Measurements from ENCODE around the gene SLC66A3. TPM values are rescaled to one million over a fixed set of nuclear protein-coding genes. Genes with fewer than 3 reads are reported as not detected.
"Not testable (repeated sequence)": the region's sequence is repeated elsewhere in the genome, so short reads cannot be mapped to it uniquely, and the experiment has no call there.

The SLC66A3 gene
- total and polyA plus RNA-seq, 2 donors: 11.4 to 20.6 TPM

- peaks cover 0 to 7% of the 10 kb centered on the region in 2 donors for H3K27me3 ChIP-seq (ENCODE audit: control insufficient read depth in 2 of 2, insufficient read depth in 1 of 2, low read length in 1 of 2)
- no peak for DNase-seq (ENCODE audit: low read depth in 6 of 9, low spot score in 9 of 9)
- no peaks in the 10 kb centered on the region for H3K36me3 ChIP-seq (ENCODE audit: control insufficient read depth in 2 of 2, insufficient read depth in 2 of 2, low read length in 1 of 2)
- 97% methylated on average over 4 of the region's 4 CpGs for WGBS
- H3K9me3 ChIP-seq (ENCODE audit: control insufficient read depth in 2 of 2, insufficient read depth in 1 of 2, low read length in 1 of 2): no peaks in the 10 kb centered on the region
- no peak overlapping the region for H3K27ac ChIP-seq (ENCODE audit: low read depth in 1 of 2, low read length in 1 of 2)
- no peak overlapping the region for H3K4me3 ChIP-seq (ENCODE audit: low read length in 2 of 2)
- peaks cover 8 to 20% of the 10 kb centered on the region in 2 donors for H3K4me1 ChIP-seq (ENCODE audit: control insufficient read depth in 2 of 2, insufficient read depth in 2 of 2, low read length in 2 of 2)
Measured at GRCh38 chr2:11157731-11158130, 2.5 kb downstream of the SLC66A3 start.

- Histone ChIP-seq H3K36me3 (ENCODE audit: control insufficient read depth in 2 of 2, insufficient read depth in 2 of 2, low read length in 1 of 2) (no peaks in the 10 kb centered on the region), H3K27me3 (ENCODE audit: control insufficient read depth in 2 of 2, insufficient read depth in 1 of 2, low read length in 1 of 2) (peaks cover 0 to 2% of the 10 kb centered on the region in 2 donors), H3K4me1 (ENCODE audit: control insufficient read depth in 2 of 2, insufficient read depth in 2 of 2, low read length in 2 of 2) (peaks cover 8 to 20% of the 10 kb centered on the region in 2 donors), H3K9me3 (ENCODE audit: control insufficient read depth in 2 of 2, insufficient read depth in 1 of 2, low read length in 1 of 2) (no peaks in the 10 kb centered on the region), H3K27ac (ENCODE audit: low read depth in 1 of 2, low read length in 1 of 2) (no peak overlapping the region), H3K4me3 (ENCODE audit: low read length in 2 of 2) (no peak overlapping the region)
- 94% methylated on average over 14 of the region's 14 CpGs for WGBS
- DNase-seq (ENCODE audit: low read depth in 6 of 9, low spot score in 9 of 9): no peak
Measured at GRCh38 chr2:11158916-11159573, 3.8 kb downstream of the SLC66A3 start.

- H3K4me3 ChIP-seq (ENCODE audit: low read length in 2 of 2): no peak overlapping the region
- H3K27ac ChIP-seq (ENCODE audit: low read depth in 1 of 2, low read length in 1 of 2): no peak overlapping the region
- no peaks in the 10 kb centered on the region for H3K27me3 ChIP-seq (ENCODE audit: control insufficient read depth in 2 of 2, insufficient read depth in 1 of 2, low read length in 1 of 2)
- H3K36me3 ChIP-seq (ENCODE audit: control insufficient read depth in 2 of 2, insufficient read depth in 2 of 2, low read length in 1 of 2): no peaks in the 10 kb centered on the region
- H3K4me1 ChIP-seq (ENCODE audit: control insufficient read depth in 2 of 2, insufficient read depth in 2 of 2, low read length in 2 of 2): peaks cover 4 to 14% of the 10 kb centered on the region in 2 donors
- 97% methylated on average over 14 of the region's 14 CpGs for WGBS
- DNase-seq (ENCODE audit: low read depth in 6 of 9, low spot score in 9 of 9): no peak
- H3K9me3 ChIP-seq (ENCODE audit: control insufficient read depth in 2 of 2, insufficient read depth in 1 of 2, low read length in 1 of 2): no peaks in the 10 kb centered on the region
Measured at GRCh38 chr2:11159574-11160170, 4.4 kb downstream of the SLC66A3 start.

- Histone ChIP-seq H3K27ac (ENCODE audit: low read depth in 1 of 2, low read length in 1 of 2) (no peak overlapping the region), H3K27me3 (ENCODE audit: control insufficient read depth in 2 of 2, insufficient read depth in 1 of 2, low read length in 1 of 2) (no peaks in the 10 kb centered on the region), H3K4me1 (ENCODE audit: control insufficient read depth in 2 of 2, insufficient read depth in 2 of 2, low read length in 2 of 2) (peaks cover 4 to 12% of the 10 kb centered on the region in 2 donors), H3K4me3 (ENCODE audit: low read length in 2 of 2) (no peak overlapping the region), H3K36me3 (ENCODE audit: control insufficient read depth in 2 of 2, insufficient read depth in 2 of 2, low read length in 1 of 2) (no peaks in the 10 kb centered on the region), H3K9me3 (ENCODE audit: control insufficient read depth in 2 of 2, insufficient read depth in 1 of 2, low read length in 1 of 2) (no peaks in the 10 kb centered on the region)
- WGBS: 95% methylated on average over 13 of the region's 13 CpGs
- DNase-seq (ENCODE audit: low read depth in 6 of 9, low spot score in 9 of 9): no peak
Measured at GRCh38 chr2:11160256-11160655, 5.0 kb downstream of the SLC66A3 start.

GRCh38 chr2:11160731-11161455 lies 5.6 kb downstream of the SLC66A3 start:
- no peak overlapping the region for H3K4me3 ChIP-seq (ENCODE audit: low read length in 2 of 2)
- DNase-seq (ENCODE audit: low read depth in 6 of 9, low spot score in 9 of 9): peak in 1 of 9 donors; percentile 21
- H3K27me3 ChIP-seq (ENCODE audit: control insufficient read depth in 2 of 2, insufficient read depth in 1 of 2, low read length in 1 of 2): no peaks in the 10 kb centered on the region
- 80% methylated on average over 15 of the region's 15 CpGs for WGBS
- H3K4me1 ChIP-seq (ENCODE audit: control insufficient read depth in 2 of 2, insufficient read depth in 2 of 2, low read length in 2 of 2): peaks cover under 1 to 9% of the 10 kb centered on the region in 2 donors
- no peaks in the 10 kb centered on the region for H3K36me3 ChIP-seq (ENCODE audit: control insufficient read depth in 2 of 2, insufficient read depth in 2 of 2, low read length in 1 of 2)
- peak overlapping the region; percentile 24 to 46 for H3K27ac ChIP-seq (ENCODE audit: low read depth in 1 of 2, low read length in 1 of 2)
- no peaks in the 10 kb centered on the region for H3K9me3 ChIP-seq (ENCODE audit: control insufficient read depth in 2 of 2, insufficient read depth in 1 of 2, low read length in 1 of 2)

GRCh38 chr2:11161747-11162146 lies 6.5 kb downstream of the SLC66A3 start:
- DNase-seq (ENCODE audit: low read depth in 6 of 9, low spot score in 9 of 9): no peak
- Histone ChIP-seq H3K4me1 (ENCODE audit: control insufficient read depth in 2 of 2, insufficient read depth in 2 of 2, low read length in 2 of 2) (peaks cover 0 to 5% of the 10 kb centered on the region in 2 donors), H3K27me3 (ENCODE audit: control insufficient read depth in 2 of 2, insufficient read depth in 1 of 2, low read length in 1 of 2) (no peaks in the 10 kb centered on the region), H3K36me3 (ENCODE audit: control insufficient read depth in 2 of 2, insufficient read depth in 2 of 2, low read length in 1 of 2) (no peaks in the 10 kb centered on the region), H3K27ac (ENCODE audit: low read depth in 1 of 2, low read length in 1 of 2) (no peak overlapping the region), H3K4me3 (ENCODE audit: low read length in 2 of 2) (no peak overlapping the region), H3K9me3 (ENCODE audit: control insufficient read depth in 2 of 2, insufficient read depth in 1 of 2, low read length in 1 of 2) (no peaks in the 10 kb centered on the region)
- WGBS: 98% methylated on average over 4 of the region's 4 CpGs

- 94% methylated on average over 16 of the region's 16 CpGs for WGBS
Measured at GRCh38 chr2:11163439-11164317, 8.4 kb downstream of the SLC66A3 start.

GRCh38 chr2:11165046-11165445 lies 9.8 kb downstream of the SLC66A3 start:
- 96% methylated on average over 28 of the region's 28 CpGs for WGBS
- not testable (repeated sequence) for H3K9me3 ChIP-seq (ENCODE audit: control insufficient read depth in 2 of 2, insufficient read depth in 1 of 2, low read length in 1 of 2)

More at GRCh38 chr2:11163439-11164317, 8.4 kb downstream of the SLC66A3 start:
- Histone ChIP-seq H3K4me1 (ENCODE audit: control insufficient read depth in 2 of 2, insufficient read depth in 2 of 2, low read length in 2 of 2) (peaks cover 0 to 5% of the 10 kb centered on the region in 2 donors), H3K27me3 (ENCODE audit: control insufficient read depth in 2 of 2, insufficient read depth in 1 of 2, low read length in 1 of 2) (no peaks in the 10 kb centered on the region), H3K36me3 (ENCODE audit: control insufficient read depth in 2 of 2, insufficient read depth in 2 of 2, low read length in 1 of 2) (no peaks in the 10 kb centered on the region), H3K4me3 (ENCODE audit: low read length in 2 of 2) (no peak overlapping the region), H3K9me3 (ENCODE audit: control insufficient read depth in 2 of 2, insufficient read depth in 1 of 2, low read length in 1 of 2) (no peaks in the 10 kb centered on the region), H3K27ac (ENCODE audit: low read depth in 1 of 2, low read length in 1 of 2) (no peak overlapping the region)
- DNase-seq (ENCODE audit: low read depth in 6 of 9, low spot score in 9 of 9): no peak

More at GRCh38 chr2:11165046-11165445, 9.8 kb downstream of the SLC66A3 start:
- not testable (repeated sequence) for H3K36me3 ChIP-seq (ENCODE audit: control insufficient read depth in 2 of 2, insufficient read depth in 2 of 2, low read length in 1 of 2); H3K27me3 ChIP-seq (ENCODE audit: control insufficient read depth in 2 of 2, insufficient read depth in 1 of 2, low read length in 1 of 2); H3K4me3 ChIP-seq (ENCODE audit: low read length in 2 of 2); H3K4me1 ChIP-seq (ENCODE audit: control insufficient read depth in 2 of 2, insufficient read depth in 2 of 2, low read length in 2 of 2); H3K27ac ChIP-seq (ENCODE audit: low read depth in 1 of 2, low read length in 1 of 2); DNase-seq (ENCODE audit: low read depth in 6 of 9, low spot score in 9 of 9)
